CMK (cell line): ENCODE results near the gene CMTM5.
"Not testable (repeated sequence)": the region's sequence is repeated elsewhere in the genome, so short reads cannot be mapped to it uniquely, and the experiment has no call there.

Experiments used
- DNase-seq: peaks from one replicate; pipeline ENCODE4 v3.0.0-alpha.2; 2010; ENCODE audit warnings: low read depth

The CMTM5 gene

GRCh38 chr14:23399136-23399535 lies 22.3 kb downstream of the CMTM5 start:
- no peak for DNase-seq

- no peak for DNase-seq
These were observed 22.7 kb downstream of the CMTM5 start for GRCh38 chr14:23399591-23399990.

DNA sequence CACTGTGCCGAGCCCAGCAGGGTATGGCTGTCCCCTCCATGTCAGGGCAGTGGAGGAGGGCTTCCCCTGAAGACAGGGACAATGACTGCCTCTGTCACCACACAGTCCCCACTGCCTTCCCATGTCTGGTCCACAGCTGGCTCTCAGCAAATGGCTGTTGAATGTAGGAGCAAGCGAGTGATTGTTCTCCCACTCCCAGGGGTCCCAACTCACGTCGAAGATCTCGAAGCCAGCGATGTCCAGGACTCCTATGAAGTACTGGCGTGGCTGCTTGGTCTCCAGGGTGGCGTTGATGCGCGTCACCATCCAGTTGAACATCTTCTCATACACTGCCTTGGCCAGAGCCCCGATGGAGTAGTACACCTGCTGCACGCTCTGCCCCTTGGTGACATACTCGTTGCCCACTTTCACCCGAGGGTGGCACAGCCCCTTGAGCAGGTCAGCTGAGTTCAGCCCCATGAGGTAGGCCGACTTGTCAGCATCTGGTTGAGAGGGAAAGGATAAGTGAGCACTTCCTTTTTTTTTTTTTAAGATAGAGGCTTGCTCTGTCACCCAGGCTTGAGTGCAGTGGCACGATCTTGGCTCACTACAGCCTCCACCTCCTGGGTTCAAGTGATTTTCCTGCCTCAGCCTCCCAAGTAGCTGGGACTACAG lies 23.8 kb downstream of the CMTM5 start:
- not testable (repeated sequence) for DNase-seq

- no peak for DNase-seq
These were observed 24.4 kb downstream of the CMTM5 start for GRCh38 chr14:23401291-23401690.

DNA sequence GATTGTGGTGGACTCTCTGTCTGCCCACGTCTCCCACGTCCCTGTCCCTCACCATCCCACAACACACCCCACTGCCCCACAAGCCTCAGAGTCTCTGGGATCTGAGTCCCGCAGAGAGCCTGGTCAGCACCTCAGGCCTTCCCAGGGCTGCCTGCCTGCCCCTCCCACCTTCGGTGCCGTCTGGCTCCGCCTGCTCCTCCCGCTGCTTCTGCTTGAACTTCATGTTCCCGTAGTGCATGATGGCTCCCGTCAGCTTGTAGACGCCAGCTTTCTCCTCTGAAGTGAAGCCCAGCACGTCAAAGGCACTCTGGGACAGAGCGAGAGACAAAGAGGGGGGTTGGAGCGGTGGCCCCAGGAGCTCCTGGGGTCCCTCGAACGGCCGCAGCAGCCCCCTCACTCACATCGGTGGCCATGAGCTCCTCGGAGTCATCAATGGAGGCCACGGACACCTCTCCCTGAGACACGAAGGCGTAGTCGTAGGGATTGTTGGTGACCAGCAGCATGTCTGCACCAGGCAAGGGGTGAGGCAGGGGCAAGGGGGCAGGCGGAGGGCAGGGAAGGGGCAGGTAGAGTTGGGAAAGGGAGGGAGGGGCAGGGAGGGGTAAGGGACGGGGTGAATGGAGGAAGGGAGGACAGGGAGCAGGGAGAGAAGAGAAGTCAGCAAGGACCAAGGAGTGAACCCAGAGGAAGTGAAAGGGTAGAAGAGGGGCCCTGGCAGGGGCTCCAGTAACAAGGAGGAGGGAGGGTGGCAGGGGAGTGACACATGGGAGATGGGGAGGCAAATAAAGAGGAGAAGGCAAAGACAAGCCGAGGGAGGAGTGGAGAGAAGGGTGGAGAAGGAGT lies 25.7 kb downstream of the CMTM5 start:
- DNase-seq, result no peak

DNA sequence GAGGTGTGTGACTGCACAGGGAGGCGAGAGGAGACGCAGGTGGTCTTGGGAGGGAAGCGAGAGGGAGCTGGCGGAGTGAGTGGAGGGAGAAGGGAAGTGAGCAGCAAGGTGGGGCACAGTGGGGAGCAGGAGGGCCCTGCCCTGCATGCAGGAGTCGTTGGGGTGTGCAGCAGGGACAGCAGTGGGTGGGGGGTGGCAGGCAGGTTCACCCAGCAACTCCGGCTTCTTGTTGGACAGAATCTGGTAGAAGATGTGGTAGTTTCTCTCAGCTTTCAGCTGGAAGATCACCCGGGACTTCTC lies 26.2 kb downstream of the CMTM5 start:
- no peak for DNase-seq

DNA sequence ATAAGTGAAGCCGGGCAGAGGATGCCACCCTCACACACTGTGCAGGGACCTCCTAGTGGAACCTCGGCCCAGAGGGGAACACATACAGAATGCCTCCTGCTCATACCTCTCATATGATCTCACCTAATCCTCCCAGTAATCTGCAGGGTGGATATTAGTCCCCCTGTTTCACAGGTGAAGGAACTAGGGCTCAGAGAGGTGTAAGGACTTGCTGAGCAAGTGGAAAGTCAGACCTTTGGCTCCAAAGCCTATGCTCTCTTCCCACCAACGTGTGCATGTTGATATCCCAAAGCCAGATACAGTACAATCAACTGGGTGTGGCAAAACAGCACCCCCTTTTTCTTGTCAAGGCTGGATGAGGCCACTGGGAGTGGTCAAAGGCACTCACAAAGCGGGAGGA lies 27.1 kb downstream of the CMTM5 start:
- no peak for DNase-seq

DNA sequence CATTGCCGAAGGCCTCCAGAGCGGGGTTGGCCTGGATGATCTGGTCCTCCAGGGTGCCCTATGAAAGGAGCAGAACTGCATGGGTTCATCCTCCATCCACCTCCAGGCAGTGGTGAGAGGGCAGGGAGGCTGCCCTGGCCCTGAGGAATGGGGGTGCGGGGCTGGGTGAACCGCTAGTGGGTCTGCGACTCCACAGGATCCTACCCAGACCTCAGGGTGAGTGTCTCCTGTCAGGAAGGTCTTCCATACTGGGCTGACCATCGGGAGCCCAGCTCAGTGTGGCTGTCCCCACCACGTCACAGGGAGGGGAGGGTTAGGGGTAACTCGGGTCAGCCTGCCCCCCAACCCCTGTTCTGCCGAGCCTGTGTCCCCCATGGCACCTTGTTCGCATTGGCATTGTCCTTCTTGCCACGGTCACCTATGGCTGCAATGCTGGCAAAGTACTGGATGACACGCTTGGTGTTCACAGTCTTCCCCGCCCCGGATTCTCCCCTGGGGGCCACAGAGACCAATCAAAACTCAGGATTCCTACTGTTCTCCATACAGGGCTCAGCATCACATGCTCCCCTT lies 27.6 kb downstream of the CMTM5 start:
- DNase-seq, result no peak

DNA sequence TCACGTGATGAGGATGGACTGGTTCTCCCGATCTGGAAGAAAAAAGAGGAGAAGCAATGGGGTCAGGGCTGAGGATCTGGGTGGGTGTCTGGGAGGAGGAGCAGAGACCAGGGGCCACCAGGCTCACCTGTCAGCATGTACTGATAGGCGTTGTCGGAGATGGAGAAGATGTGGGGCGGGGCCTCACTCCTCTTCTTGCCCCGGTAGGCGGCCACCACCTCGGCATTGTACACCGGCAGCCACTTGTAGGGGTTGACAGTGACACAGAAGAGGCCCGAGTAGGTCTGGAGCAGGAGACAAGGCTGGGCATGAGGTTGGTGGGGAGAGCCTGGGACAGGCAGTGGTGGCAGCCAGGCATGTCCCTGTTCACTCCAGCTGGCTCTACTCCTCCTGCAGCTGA lies 28.2 kb downstream of the CMTM5 start:
- no peak for DNase-seq

GRCh38 chr14:23405516-23406025 lies 28.7 kb downstream of the CMTM5 start:
- DNase-seq, result no peak

DNA sequence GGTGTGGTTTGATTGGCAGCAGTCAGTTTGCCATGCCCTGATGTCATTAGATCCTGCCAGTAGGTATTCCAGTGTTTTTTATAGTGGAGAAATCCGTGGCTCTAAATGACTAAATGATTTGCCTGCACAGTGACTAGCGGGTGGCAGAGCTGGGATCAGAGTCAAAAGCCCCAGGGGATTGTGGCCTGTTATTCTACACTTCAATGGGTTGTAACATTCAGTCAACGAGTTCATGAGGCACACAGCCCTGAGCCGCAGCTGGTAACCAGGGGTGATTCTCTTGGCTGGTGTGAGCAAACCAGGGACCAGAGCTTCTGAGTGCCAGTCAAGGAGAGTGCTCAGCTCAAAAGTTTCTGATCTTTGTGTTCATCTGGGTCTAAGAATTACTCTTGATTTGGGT lies 29.4 kb downstream of the CMTM5 start:
- DNase-seq, result no peak

- no peak for DNase-seq
These were observed 30.0 kb downstream of the CMTM5 start for GRCh38 chr14:23406725-23407355.

GRCh38 chr14:23407516-23408306 lies 30.9 kb downstream of the CMTM5 start, which contains the start of gene MYH6:
Gene MYH6, minus strand, starts transcription at chr14:23408273. Its CDS starts 1,050 bp downstream, at chr14:23407223.
- no peak for DNase-seq

DNA sequence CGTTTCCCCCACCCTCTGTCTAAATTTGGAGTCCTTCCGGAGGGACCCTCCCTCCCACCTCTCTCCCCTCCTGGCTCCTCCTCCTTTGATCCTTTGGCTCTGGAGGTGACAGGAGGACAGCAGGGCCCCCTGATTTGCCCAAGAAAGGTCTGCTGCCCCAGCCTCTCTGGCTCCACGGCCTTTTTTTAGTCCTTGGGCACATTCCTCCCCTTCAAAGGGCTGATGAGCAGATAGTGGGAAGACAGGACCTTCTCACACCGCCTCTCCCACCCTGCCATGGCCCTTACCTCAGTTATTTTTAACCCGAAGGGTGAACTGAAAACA lies 31.4 kb downstream of the CMTM5 start:
- DNase-seq, result no peak

- no peak for DNase-seq
These were observed 32.6 kb downstream of the CMTM5 start for GRCh38 chr14:23409475-23409874.

DNA sequence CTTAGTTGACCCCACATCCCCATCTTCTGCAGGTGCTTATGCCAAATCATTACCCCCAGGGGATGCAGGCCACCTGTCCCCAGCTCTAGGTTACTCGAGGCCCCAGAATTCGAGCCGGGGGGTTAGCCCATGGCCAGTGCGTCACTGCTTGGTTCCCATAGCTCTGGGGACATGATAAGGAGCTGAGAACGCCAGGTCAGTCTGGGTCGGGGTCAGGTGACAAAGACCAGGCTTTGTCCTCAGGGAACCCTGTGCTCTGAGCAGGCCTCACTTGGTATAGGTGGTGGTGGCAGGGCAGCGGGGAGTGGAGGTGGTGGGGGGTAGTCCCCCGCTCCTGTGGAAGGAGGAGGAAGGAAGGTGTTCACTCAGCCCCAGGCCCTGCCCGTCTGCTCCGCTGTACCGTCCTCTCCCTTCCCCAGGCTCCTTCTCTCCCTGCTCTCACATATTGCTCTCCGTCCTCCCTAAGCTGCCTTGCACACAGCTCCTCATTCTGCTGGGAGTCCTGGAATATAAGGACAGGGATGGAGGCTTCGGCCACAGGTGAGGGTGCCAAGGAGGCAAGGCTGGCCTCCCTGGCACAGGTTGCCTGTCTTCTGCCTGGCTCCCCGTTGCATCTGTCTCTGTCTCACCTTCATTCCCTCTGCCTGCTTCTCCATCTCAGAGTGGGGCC lies 33.3 kb downstream of the CMTM5 start:
- DNase-seq, result no peak

GRCh38 chr14:23411563-23412525 lies 35.0 kb downstream of the CMTM5 start:
- DNase-seq, result no peak

DNA sequence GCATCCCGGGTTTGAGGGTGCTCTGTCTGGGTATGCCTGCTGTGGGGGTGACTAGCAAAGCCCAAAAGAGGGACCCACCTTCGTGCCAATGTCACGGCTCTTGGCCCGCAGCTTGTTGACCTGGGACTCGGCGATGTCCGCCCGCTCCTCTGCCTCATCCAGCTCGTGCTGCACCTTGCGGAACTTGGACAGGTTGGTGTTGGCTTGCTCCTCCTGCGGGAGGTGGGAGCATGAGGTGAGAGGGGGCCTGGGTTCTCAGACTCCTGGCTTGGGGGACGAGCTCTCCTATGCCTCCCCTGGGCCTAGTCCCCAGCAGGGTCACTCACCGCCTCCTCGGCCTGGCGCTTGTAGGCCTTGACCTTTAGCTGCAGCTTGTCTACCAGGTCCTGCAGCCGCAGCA lies 36.8 kb downstream of the CMTM5 start:
- DNase-seq, result no peak

- no peak for DNase-seq
These were observed 37.4 kb downstream of the CMTM5 start for GRCh38 chr14:23414254-23414653.
